NB4 (cell line): ENCODE results near the gene KRTAP10-8.

ENCODE experiments used
- CTCF ChIP-seq: IDR thresholded peaks from one replicate; pipeline ENCODE4 v1.5.1; 2012; ENCODE audit warnings: low read depth, low read length
- MAX ChIP-seq: IDR thresholded peaks from 2 replicates; pipeline ENCODE4 v1.6.1; 2011; ENCODE audit warnings: low read depth, low read length
- MYC ChIP-seq: IDR thresholded peaks from 2 replicates; pipeline ENCODE4 v1.6.1; 2011; ENCODE audit warnings: low read depth, low read length
- POLR2A ChIP-seq: IDR thresholded peaks from 2 replicates; pipeline ENCODE4 v1.6.1; 2011; ENCODE audit warnings: mild to moderate bottlenecking; ENCODE audit not compliant: insufficient read length; ENCODE audit errors: extremely low read depth

GRCh38 chr21:44654576-44655175, 42.8 kb downstream of the KRTAP10-8 start, which contains the start of gene KRTAP12-4:
- TF ChIP-seq CTCF: no peak
- TF ChIP-seq POLR2A: no peak
- TF ChIP-seq MYC: no peak
- TF ChIP-seq MAX: no peak
